H1 (cell line): Measurements from ENCODE around the gene HHAT.

ENCODE experiments used
- MAFK ChIP-seq: IDR thresholded peaks from 2 replicates; pipeline ENCODE4 v1.6.1; 2012; ENCODE audit warnings: low read depth, mild to moderate bottlenecking, improper control_type of control experiment, low read length
- TAF1 ChIP-seq: IDR thresholded peaks from 2 replicates; pipeline ENCODE4 v1.6.1; 2011; ENCODE audit warnings: mild to moderate bottlenecking, low read depth, low read length
- YY1 ChIP-seq: IDR thresholded peaks from 2 replicates; pipeline ENCODE4 v1.6.1; 2011; ENCODE audit warnings: low read depth, mild to moderate bottlenecking, low read length

- no peak for TF ChIP-seq MAFK
- no peak for TF ChIP-seq YY1
- TF ChIP-seq TAF1, result no peak
These were observed 341.2 kb downstream of the HHAT start for GRCh38 chr1:210669951-210670350.
